ES-I3 (cell line): Measurements from ENCODE around the gene LHX5.

ENCODE experiments used
- H3K36me3 ChIP-seq: 2 replicates; pipeline ENCODE4 v1.6.1; 2013; ENCODE audit warnings: mild to moderate bottlenecking, low read length, control low read depth, moderate library complexity; ENCODE audit not compliant: insufficient read depth
- H3K4me1 ChIP-seq: 2 replicates; pipeline ENCODE4 v1.6.1; 2013; ENCODE audit warnings: mild to moderate bottlenecking, control low read depth, low read length; ENCODE audit not compliant: insufficient read depth
- H3K9ac ChIP-seq: 2 replicates; pipeline ENCODE4 v1.6.1; 2013; ENCODE audit warnings: low read depth, mild to moderate bottlenecking, low read length, moderate library complexity
- H3K9me3 ChIP-seq: 2 replicates; pipeline ENCODE4 v1.6.1; 2013; ENCODE audit warnings: mild to moderate bottlenecking, low read length, moderate library complexity; ENCODE audit not compliant: control insufficient read depth, insufficient read depth

The LHX5 gene

DNA sequence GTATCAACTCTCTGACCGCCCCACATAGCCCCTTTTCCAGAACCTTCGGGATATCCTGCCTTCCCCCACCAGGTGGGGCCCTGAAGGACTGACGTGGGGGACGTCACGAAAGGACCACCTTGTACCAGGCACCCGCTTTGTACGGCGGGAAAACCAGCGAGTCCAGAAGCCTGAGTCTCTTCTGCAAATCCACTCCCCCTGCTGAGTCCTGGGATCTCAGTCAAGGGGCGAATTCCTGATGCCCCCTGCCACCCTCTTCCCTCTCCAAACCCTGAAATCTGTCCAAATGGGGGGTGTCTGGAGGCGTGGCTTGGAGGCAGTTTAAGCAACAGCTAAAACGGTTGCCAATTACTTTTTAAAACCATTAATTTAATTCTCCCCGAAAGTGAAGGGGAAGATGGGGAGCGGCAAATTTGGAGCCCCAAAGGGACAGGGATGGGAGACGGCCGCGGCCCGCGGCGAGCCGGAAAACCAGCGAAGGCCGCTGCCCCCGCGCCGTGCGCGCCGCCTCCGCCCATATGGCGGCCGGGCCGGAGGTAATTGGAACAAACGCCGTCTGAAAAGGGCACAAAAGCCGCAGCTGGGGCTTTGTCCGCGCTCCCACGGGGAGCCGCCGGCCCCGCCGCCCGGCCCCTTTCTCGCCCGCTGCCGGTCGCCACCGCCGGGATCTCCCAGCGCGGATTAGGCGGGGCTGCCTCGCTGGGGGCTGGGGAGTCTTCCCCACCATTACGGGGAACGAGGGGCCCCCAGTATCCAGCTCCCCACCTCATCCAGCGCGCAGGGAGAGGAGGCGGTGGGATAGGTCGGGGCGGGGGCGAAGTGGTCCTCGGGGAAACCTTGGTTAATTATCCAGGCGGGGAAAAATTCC lies 6.6 kb downstream of the LHX5 start:
- H3K4me1 ChIP-seq, result peaks cover 19% of the 10 kb centered on the region
- H3K9ac ChIP-seq, result peak overlapping the region; percentile 41
- no peaks in the 10 kb centered on the region for H3K9me3 ChIP-seq
- no peaks in the 10 kb centered on the region for H3K36me3 ChIP-seq

GRCh38 chr12:113464452-113464775 lies 7.3 kb downstream of the LHX5 start:
- peak overlapping the region; percentile 2; the same call in 1 of the 2 replicates for H3K9ac ChIP-seq
- H3K36me3 ChIP-seq, result no peaks in the 10 kb centered on the region
- peaks cover 19% of the 10 kb centered on the region for H3K4me1 ChIP-seq
- H3K9me3 ChIP-seq, result no peaks in the 10 kb centered on the region

DNA sequence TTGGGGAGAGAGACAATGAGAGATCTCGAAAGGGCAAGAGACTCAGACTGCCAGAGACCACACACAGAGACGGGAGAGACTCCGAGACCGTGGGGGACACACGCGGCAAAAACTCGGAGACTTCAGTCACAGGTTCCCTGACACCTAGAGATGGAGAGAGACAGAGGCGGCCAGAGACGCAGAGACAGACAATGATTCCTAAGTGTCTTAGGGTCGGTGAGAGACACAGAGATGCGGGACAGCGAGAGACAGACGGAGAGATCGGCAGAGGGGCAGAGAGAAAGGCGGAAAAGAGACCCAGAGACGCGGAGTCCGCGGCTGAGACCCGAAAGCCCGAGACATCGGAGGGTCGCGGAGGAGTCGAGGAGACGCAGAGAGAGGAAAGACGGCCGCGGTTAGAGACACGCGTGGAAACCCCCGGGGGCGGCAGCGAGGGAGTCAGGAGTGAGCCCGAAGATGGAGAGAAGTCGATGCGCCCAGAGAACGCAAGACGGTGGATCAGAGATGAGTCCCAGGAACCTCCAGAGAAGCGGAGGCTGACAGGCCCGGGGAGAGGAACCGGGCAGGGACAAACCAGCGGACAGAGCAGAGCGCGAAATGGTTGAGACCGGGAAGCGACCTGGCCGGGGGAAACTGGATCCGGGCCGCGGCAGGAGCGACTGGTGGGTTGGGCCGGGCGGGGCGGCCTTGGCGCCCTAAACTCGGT lies 7.8 kb downstream of the LHX5 start:
- peaks cover 19% of the 10 kb centered on the region for H3K4me1 ChIP-seq
- H3K36me3 ChIP-seq, result no peaks in the 10 kb centered on the region
- H3K9me3 ChIP-seq, result no peaks in the 10 kb centered on the region
- peak overlapping the region; percentile 42; the same call in 1 of the 2 replicates for H3K9ac ChIP-seq

GRCh38 chr12:113462998-113463745 lies 8.5 kb downstream of the LHX5 start:
- H3K4me1 ChIP-seq, result peaks cover 14% of the 10 kb centered on the region
- H3K9ac ChIP-seq, result peak overlapping the region; percentile 42; the same call in 1 of the 2 replicates
- H3K36me3 ChIP-seq, result no peaks in the 10 kb centered on the region
- no peaks in the 10 kb centered on the region for H3K9me3 ChIP-seq

DNA sequence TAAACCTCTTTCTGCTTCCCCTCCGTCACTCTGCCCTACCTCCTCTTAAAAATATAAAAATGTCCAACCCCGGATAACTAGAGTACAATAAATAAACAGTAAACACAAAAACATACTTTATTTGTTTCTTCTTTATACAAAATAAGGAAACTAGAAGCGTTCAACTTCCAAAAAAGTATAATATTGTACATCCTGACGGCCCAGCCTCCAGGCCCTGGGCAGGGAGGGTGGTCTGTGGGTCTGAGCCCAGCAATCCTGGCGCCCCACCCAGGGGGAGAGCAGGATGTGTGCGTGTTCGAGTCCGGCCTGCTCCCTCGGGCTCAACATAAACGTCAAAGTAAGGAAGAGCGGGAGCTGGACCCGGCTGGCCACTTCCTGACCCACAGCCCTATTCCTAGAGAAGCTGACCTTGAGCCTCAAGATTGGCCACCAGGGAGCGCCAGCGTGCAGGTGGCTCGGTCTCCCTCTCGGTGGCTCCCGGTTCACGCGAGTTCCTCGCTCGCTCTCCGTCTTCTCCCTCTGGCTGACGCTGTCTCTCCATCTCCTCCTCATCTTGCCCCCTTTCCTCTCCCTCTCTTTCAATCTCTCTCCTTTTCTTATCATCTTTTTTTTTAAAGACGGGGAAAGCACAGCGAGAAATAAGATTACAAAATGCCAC lies 9.4 kb downstream of the LHX5 start:
- Histone ChIP-seq H3K4me1 (peaks cover 14% of the 10 kb centered on the region), H3K9ac (no peak overlapping the region; the same call in 1 of the 2 replicates), H3K9me3 (no peaks in the 10 kb centered on the region), H3K36me3 (no peaks in the 10 kb centered on the region)

GRCh38 chr12:113461666-113462065 lies 10.0 kb downstream of the LHX5 start:
- Histone ChIP-seq H3K9ac (no peak overlapping the region), H3K36me3 (no peaks in the 10 kb centered on the region), H3K9me3 (no peaks in the 10 kb centered on the region), H3K4me1 (peaks cover 11% of the 10 kb centered on the region)

- H3K4me1 ChIP-seq, result peaks cover 14% of the 10 kb centered on the region; the same call in 1 of the 2 replicates
- no peaks in the 10 kb centered on the region for H3K9me3 ChIP-seq
- no peaks in the 10 kb centered on the region for H3K36me3 ChIP-seq
- H3K9ac ChIP-seq, result no peak overlapping the region
Observed at GRCh38 chr12:113459981-113460380, 11.7 kb downstream of the LHX5 start.

GRCh38 chr12:113457710-113458109 lies 14.0 kb downstream of the LHX5 start:
- H3K9me3 ChIP-seq, result no peaks in the 10 kb centered on the region
- no peaks in the 10 kb centered on the region for H3K36me3 ChIP-seq
- H3K9ac ChIP-seq, result no peak overlapping the region
- peaks cover 8% of the 10 kb centered on the region; the same call in 1 of the 2 replicates for H3K4me1 ChIP-seq

GRCh38 chr12:113457185-113457584 lies 14.5 kb downstream of the LHX5 start:
- H3K36me3 ChIP-seq, result no peaks in the 10 kb centered on the region
- peaks cover 7% of the 10 kb centered on the region; the same call in 1 of the 2 replicates for H3K4me1 ChIP-seq
- H3K9me3 ChIP-seq, result no peaks in the 10 kb centered on the region
- H3K9ac ChIP-seq, result no peak overlapping the region

- Histone ChIP-seq H3K4me1 (0 out of 2 replicates have a peak, but pooled peaks cover 4% of the 10 kb centered on the region), H3K9me3 (no peaks in the 10 kb centered on the region), H3K36me3 (no peaks in the 10 kb centered on the region), H3K9ac (no peak overlapping the region)
Observed at GRCh38 chr12:113456761-113457160, 14.9 kb downstream of the LHX5 start.

GRCh38 chr12:113456199-113456598 lies 15.5 kb downstream of the LHX5 start:
- H3K9ac ChIP-seq, result no peak overlapping the region
- 0 out of 2 replicates have a peak, but pooled peaks cover 4% of the 10 kb centered on the region for H3K4me1 ChIP-seq
- H3K9me3 ChIP-seq, result no peaks in the 10 kb centered on the region
- no peaks in the 10 kb centered on the region for H3K36me3 ChIP-seq

DNA sequence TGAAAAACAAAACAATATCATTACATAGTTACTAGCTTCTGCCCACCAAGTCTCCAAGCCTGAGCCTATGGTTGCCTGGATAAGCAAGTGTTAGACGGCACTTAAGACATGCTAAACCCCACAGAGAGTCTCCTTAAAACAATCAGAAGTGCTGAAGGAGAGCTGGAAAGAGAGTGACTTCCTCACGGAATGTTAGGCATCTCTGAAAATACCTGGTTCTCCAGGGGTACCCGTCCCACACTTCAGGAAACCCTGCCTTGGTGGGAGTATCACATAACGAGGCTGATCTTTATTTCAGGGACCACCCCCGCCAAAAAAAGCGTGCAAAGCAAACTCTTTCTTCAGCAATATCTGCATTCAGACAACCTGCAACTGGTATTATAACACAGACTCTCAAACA lies 18.3 kb downstream of the LHX5 start:
- H3K36me3 ChIP-seq, result no peaks in the 10 kb centered on the region
- H3K4me1 ChIP-seq, result 0 out of 2 replicates have a peak, but pooled peaks cover 4% of the 10 kb centered on the region
- no peak overlapping the region for H3K9ac ChIP-seq
- no peaks in the 10 kb centered on the region for H3K9me3 ChIP-seq

- no peaks in the 10 kb centered on the region for H3K9me3 ChIP-seq
- no peak overlapping the region for H3K9ac ChIP-seq
- no peaks in the 10 kb centered on the region for H3K36me3 ChIP-seq
- 0 out of 2 replicates have a peak, but pooled peaks cover 4% of the 10 kb centered on the region for H3K4me1 ChIP-seq
Observed at GRCh38 chr12:113452458-113452857, 19.2 kb downstream of the LHX5 start.

GRCh38 chr12:113449839-113450238 lies 21.8 kb downstream of the LHX5 start:
- Histone ChIP-seq H3K4me1 (no peaks in the 10 kb centered on the region), H3K36me3 (no peaks in the 10 kb centered on the region), H3K9me3 (no peaks in the 10 kb centered on the region), H3K9ac (no peak overlapping the region)
